MM.1S (cell line): ENCODE results near the gene TEX14.

ENCODE experiments used
- DNase-seq: peaks from one replicate; pipeline ENCODE4 v3.0.0-alpha.2; 2015
- H2AFZ ChIP-seq: fragments of 300-600 bp; sonication (generic); 2 replicates; pipeline ENCODE4 v1.6.0; 2016; ENCODE audit warnings: antibody characterized with exemption, low read length
- H3F3A ChIP-seq: fragments of 300-600 bp; sonication (generic); 2 replicates; pipeline ENCODE4 v1.6.1; 2016; ENCODE audit warnings: mild to moderate bottlenecking, antibody characterized with exemption, low read length, moderate library complexity, mixed read lengths; ENCODE audit not compliant: insufficient read depth
- H3K27ac ChIP-seq: fragments of 300-600 bp; sonication (generic); 2 replicates; pipeline ENCODE4 v1.5.1; 2016; ENCODE audit warnings: mild to moderate bottlenecking, low read length
- H3K27me3 ChIP-seq: fragments of 300-600 bp; sonication (generic); replicated peaks from 2 replicates; pipeline ENCODE4 v1.6.0; 2016; ENCODE audit warnings: low read length; ENCODE audit not compliant: insufficient read depth
- H3K36me3 ChIP-seq: fragments of 300-600 bp; sonication (generic); replicated peaks from 2 replicates; pipeline ENCODE4 v1.6.1; 2016; ENCODE audit warnings: mild to moderate bottlenecking, low read length, mixed read lengths; ENCODE audit not compliant: insufficient read depth
- H3K4me1 ChIP-seq: fragments of 300-600 bp; sonication (generic); 2 replicates; pipeline ENCODE4 v1.6.1; 2016; ENCODE audit warnings: low read length, mixed read lengths
- H3K4me2 ChIP-seq: fragments of 300-600 bp; sonication (generic); 2 replicates; pipeline ENCODE4 v1.6.0; 2016; ENCODE audit warnings: low read depth, low read length
- H3K4me3 ChIP-seq: fragments of 300-600 bp; sonication (generic); 2 replicates; pipeline ENCODE4 v1.5.1; 2016; ENCODE audit warnings: low read length, mixed read lengths
- H3K79me2 ChIP-seq: fragments of 300-600 bp; sonication (generic); 2 replicates; pipeline ENCODE4 v1.6.1; 2016; ENCODE audit warnings: mixed run types, low read length, mixed read lengths
- H3K9ac ChIP-seq: fragments of 300-600 bp; sonication (generic); 2 replicates; pipeline ENCODE4 v1.6.1; 2016; ENCODE audit warnings: low read length, mixed read lengths
- H3K9me2 ChIP-seq: fragments of 300-600 bp; sonication (generic); replicated peaks from 2 replicates; pipeline ENCODE4 v1.6.1; 2016; ENCODE audit warnings: mild to moderate bottlenecking, low read length, mixed read lengths; ENCODE audit not compliant: insufficient read depth
- H3K9me3 ChIP-seq: fragments of 300-600 bp; sonication (generic); replicated peaks from 2 replicates; pipeline ENCODE4 v1.6.1; 2016; ENCODE audit warnings: mild to moderate bottlenecking, low read length, mixed read lengths; ENCODE audit not compliant: insufficient read depth
- H4K20me1 ChIP-seq: fragments of 300-600 bp; sonication (generic); 2 replicates; pipeline ENCODE4 v1.6.1; 2016; ENCODE audit warnings: mild to moderate bottlenecking, low read length, moderate library complexity, mixed read lengths; ENCODE audit not compliant: insufficient read depth
- CTCF ChIP-seq: fragments of 300-600 bp; sonication (generic); IDR thresholded peaks from 2 replicates; pipeline ENCODE4 v1.5.1; 2016; ENCODE audit warnings: antibody characterized with exemption, low read length, mixed read lengths
- EZH2 ChIP-seq: fragments of 300-600 bp; sonication (generic); optimal IDR thresholded peaks from 2 replicates; pipeline ENCODE3; 2017; ENCODE audit warnings: low read depth, mild to moderate bottlenecking, antibody characterized with exemption, low read length, mixed read lengths
- EZH2phosphoT487 ChIP-seq: fragments of 300-600 bp; sonication (generic); IDR thresholded peaks from 2 replicates; pipeline ENCODE4 v1.6.1; 2018; ENCODE audit warnings: antibody characterized with exemption, low read length

The TEX14 gene

GRCh38 chr17:58507123-58507634, 184.7 kb downstream of the TEX14 start:
- Histone ChIP-seq H3K27ac (no peak overlapping the region), H3K9ac (no peak overlapping the region), H3K4me1 (peaks cover 23% of the 10 kb centered on the region), H3K27me3 (no peaks in the 10 kb centered on the region), H3K9me2 (no peaks in the 10 kb centered on the region), H3K79me2 (peaks cover 21% of the 10 kb centered on the region; the same call in 1 of the 2 replicates), H3K9me3 (no peaks in the 10 kb centered on the region), H3F3A (peaks cover 17% of the 10 kb centered on the region), H3K4me2 (no peak overlapping the region), H3K4me3 (no peak overlapping the region), H3K36me3 (peaks cover 19% of the 10 kb centered on the region), H2AFZ (no peak overlapping the region), H4K20me1 (no peaks in the 10 kb centered on the region)
- DNase-seq = no peak
- TF ChIP-seq CTCF (no peak), EZH2 (no peak), EZH2phosphoT487 (no peak)
